Suppressor macrophage treated with lipopolysaccharide for 1 hour (primary cell): ENCODE results near the gene ARF6.
"Not testable (repeated sequence)": the region's sequence is repeated elsewhere in the genome, so short reads cannot be mapped to it uniquely, and the experiment has no call there.

Experiments
- DNase-seq, 3 donors: peaks; one replicate each; pipeline ENCODE4 v3.0.0-alpha.2; 2020 to 2022

Gene ARF6

GRCh38 chr14:49876563-49877127, 16.2 kb upstream of the ARF6 start:
- DNase-seq = no peak

GRCh38 chr14:49879646-49880204, 13.2 kb upstream of the ARF6 start:
- peak; percentile 73 to 78 (median 74) for DNase-seq

GRCh38 chr14:49880267-49881064, 12.4 kb upstream of the ARF6 start:
- DNase-seq = peak; percentile 53 to 83 (median 81)

GRCh38 chr14:49881350-49882001, 11.4 kb upstream of the ARF6 start:
- DNase-seq = no peak

GRCh38 chr14:49882826-49883694, 9.8 kb upstream of the ARF6 start:
- DNase-seq = peak; percentile 64 to 76 (median 69)

- no peak for DNase-seq
These were observed 6.4 kb upstream of the ARF6 start for GRCh38 chr14:49886523-49886922.

- DNase-seq = no peak
These were observed 4.6 kb upstream of the ARF6 start for GRCh38 chr14:49888293-49888692.

GRCh38 chr14:49892301-49892635, 614 bp upstream of the ARF6 start:
- DNase-seq = peak; percentile 74 to 86 (median 76)

- DNase-seq = peak; percentile 76 to 93 (median 84)
These were observed 679 bp downstream of the ARF6 start for GRCh38 chr14:49893309-49894213.

- DNase-seq = peak in 1 of 3 donors; percentile 43
These were observed 1.6 kb downstream of the ARF6 start for GRCh38 chr14:49894214-49895107.

GRCh38 chr14:49895480-49895879, 2.6 kb downstream of the ARF6 start:
- peak; percentile 25 to 71 (median 62) for DNase-seq

GRCh38 chr14:49896272-49896671, 3.4 kb downstream of the ARF6 start:
- DNase-seq = not testable (repeated sequence)

GRCh38 chr14:49896966-49897365, 4.1 kb downstream of the ARF6 start:
- no peak for DNase-seq

- DNase-seq = no peak
These were observed 4.5 kb downstream of the ARF6 start for GRCh38 chr14:49897414-49897813.

- DNase-seq = no peak
These were observed 5.1 kb downstream of the ARF6 start for GRCh38 chr14:49897965-49898364.

- no peak for DNase-seq
These were observed 5.6 kb downstream of the ARF6 start for GRCh38 chr14:49898485-49898884.

- no peak for DNase-seq
These were observed 8.1 kb downstream of the ARF6 start for GRCh38 chr14:49900973-49901372.

GRCh38 chr14:49902679-49903246, 9.9 kb downstream of the ARF6 start:
- DNase-seq = not testable (repeated sequence)

GRCh38 chr14:49904270-49904669, 11.4 kb downstream of the ARF6 start:
- no peak for DNase-seq

- peak in 1 of 3 donors; percentile 68 for DNase-seq
These were observed 13.1 kb downstream of the ARF6 start for GRCh38 chr14:49905989-49906388.
